ENCODE measurements around the gene NFATC3. TPM values are rescaled to one million over a fixed set of nuclear protein-coding genes. Genes with fewer than 3 reads are reported as not detected.

NFATC3 gene
- total RNA-seq, 4 donors from 2014 or later: 28.2 to 49.2 (median 31.9) TPM

GRCh38 chr16:68235887-68236136 lies 150.6 kb downstream of the NFATC3 start, which contains the start of gene ESRP2:
TSS of gene ESRP2 (minus strand) at chr16:68236127. CDS start at chr16:68236045, 82 bp downstream.
- H3K4me3 ChIP-seq (ENCODE audit: low read depth, poor library complexity, severe bottlenecking): peak within 1 kb of the TSS; percentile 42
- intact Hi-C loops (cut with DNase I; ENCODE audit: low total_unique reads): loop anchor here (10.0 kb wide), 1 partner anchor 151 kb away; the partner anchor contains the start of gene NFATC3
- no peak for DNase-seq (ENCODE audit: low spot score in 2 of 2)
- WGBS, 2 donors: 7 to 11% methylated on average over 20 to 21 of the region's 36 CpGs
- TF ChIP-seq CTCF (IDR thresholded peaks at IDR 0.05) (no peak), POLR2A (IDR thresholded peaks at IDR 0.05) (no peak)

- intact Hi-C loops (cut with DNase I; ENCODE audit: low total_unique reads): loop anchor here (10.0 kb wide), 1 partner anchor 151 kb away; the partner anchor contains the start of gene NFATC3
- DNase-seq (ENCODE audit: low spot score in 2 of 2): peak; percentile 74 to 93
- WGBS, 2 donors: 20% methylated on average over 23 to 30 of the region's 45 CpGs
- TF ChIP-seq CTCF (IDR thresholded peaks at IDR 0.05) (no peak), POLR2A (IDR thresholded peaks at IDR 0.05) (no peak)
- H3K4me3 ChIP-seq (ENCODE audit: low read depth, poor library complexity, severe bottlenecking): peak overlapping the region; percentile 37
Observed at GRCh38 chr16:68236137-68236825, 151.1 kb downstream of the NFATC3 start.

- intact Hi-C loops (cut with DNase I; ENCODE audit: low total_unique reads): loop anchor here (10.0 kb wide), 1 partner anchor 152 kb away; the partner anchor contains the start of gene NFATC3
- H3K4me3 ChIP-seq (ENCODE audit: low read depth, poor library complexity, severe bottlenecking): peak overlapping the region; percentile 42
- 14 to 17% methylated on average over 21 of the region's 21 CpGs for WGBS, 2 donors
- DNase-seq (ENCODE audit: low spot score in 2 of 2): no peak
- no peak for TF ChIP-seq POLR2A (IDR thresholded peaks at IDR 0.05)
- no peak for TF ChIP-seq CTCF (IDR thresholded peaks at IDR 0.05)
Observed at GRCh38 chr16:68236826-68237242, 151.7 kb downstream of the NFATC3 start.

GRCh38 chr16:68237243-68238028 lies 152.3 kb downstream of the NFATC3 start:
- 0 to 1% methylated on average over 44 to 61 of the region's 72 CpGs for WGBS, 2 donors
- intact Hi-C loops (cut with DNase I; ENCODE audit: low total_unique reads): loop anchor here (10.0 kb wide), 1 partner anchor 153 kb away; the partner anchor contains the start of gene NFATC3
- TF ChIP-seq POLR2A (IDR thresholded peaks at IDR 0.05): no peak
- TF ChIP-seq CTCF (IDR thresholded peaks at IDR 0.05): no peak
- peak; percentile 98 to 100 for DNase-seq (ENCODE audit: low spot score in 2 of 2)
- H3K4me3 ChIP-seq (ENCODE audit: low read depth, poor library complexity, severe bottlenecking): peak overlapping the region; percentile 42

- peak overlapping the region; percentile 24 for H3K4me3 ChIP-seq (ENCODE audit: low read depth, poor library complexity, severe bottlenecking)
- TF ChIP-seq CTCF (IDR thresholded peaks at IDR 0.05) (no peak), POLR2A (IDR thresholded peaks at IDR 0.05) (no peak)
- intact Hi-C loops (cut with DNase I; ENCODE audit: low total_unique reads): loop anchor here (10.0 kb wide), 1 partner anchor 153 kb away; the partner anchor contains the start of gene NFATC3
- WGBS, 2 donors: 10 to 16% methylated on average over 20 of the region's 20 CpGs
- no peak for DNase-seq (ENCODE audit: low spot score in 2 of 2)
Observed at GRCh38 chr16:68238029-68238345, 152.8 kb downstream of the NFATC3 start.
